ENCODE data around the gene PGBD5. TPM values are rescaled to one million over a fixed set of nuclear protein-coding genes. Genes with fewer than 3 reads are reported as not detected.

The PGBD5 gene
- total and polyA plus RNA-seq, 2 of the 13 experiments (the other 11 are each of a cell fraction or from before 2014, with no cell fraction given), result 0.04 to 0.13 TPM

GRCh38 chr1:230365723-230366307, 60.3 kb downstream of the PGBD5 start (continued):
- TF ChIP-seq PRDM4 (CRISPR knock-in tag; IDR thresholded peaks at IDR 0.05; ENCODE audit: borderline replicate concordance), result no peak
- no peak for TF ChIP-seq ATF6 (CRISPR knock-in tag; conservative IDR thresholded peaks at IDR 0.05)
- no peak for TF ChIP-seq ZNF383 (CRISPR knock-in tag; IDR thresholded peaks at IDR 0.05; ENCODE audit: borderline replicate concordance)

- Histone ChIP-seq H2AFZ (ENCODE audit: low read length) (no peak overlapping the region), H3K79me2 (ENCODE audit: insufficient read depth, low read length) (no peaks in the 10 kb centered on the region), H4K20me1 (ENCODE audit: insufficient read depth, low read length) (no peaks in the 10 kb centered on the region), H3K36me3 (replicated peaks in 1 of 2; ENCODE audit: control insufficient read depth in 1 of 2, insufficient read depth in 2 of 2, low read length in 2 of 2) (no peaks in the 10 kb centered on the region), H3K4me2 (ENCODE audit: low read depth, low read length) (no peak overlapping the region), H3K9me3 (ENCODE audit: low read length) (no peaks in the 10 kb centered on the region), H3K27me3 (ENCODE audit: control insufficient read depth in 1 of 2, insufficient read depth in 2 of 2, low read length in 2 of 2) (peaks cover 0 to 4% of the 10 kb centered on the region in 2 experiments; a peak in 1 of 5 replicates), H3K9ac (ENCODE audit: insufficient read depth, low read depth, low read length) (no peak overlapping the region), H3K27ac (ENCODE audit: extremely low read length, insufficient read depth, low read length) (no peak overlapping the region), H3K4me3 (replicated peaks in 1 of 3; ENCODE audit: insufficient read depth in 1 of 3, low read depth in 2 of 3, low read length in 3 of 3) (no peak overlapping the region), H3K4me1 (ENCODE audit: insufficient read depth, low read length) (peaks cover 14% of the 10 kb centered on the region)
- ChIA-PET POLR2A (no interaction called here), CTCF (ENCODE audit: low intra/inter-chr PET ratio, low total read pairs) (no interaction called here)
- FAIRE-seq (no peak), ATAC-seq (no peak), DNase-seq (ENCODE audit: low spot score) (no peak)
- TF ChIP-seq ZNF326 (CRISPR knock-in tag; IDR thresholded peaks at IDR 0.05; ENCODE audit: borderline replicate concordance) (no peak), HNRNPL (IDR thresholded peaks at IDR 0.05; ENCODE audit: low read depth, low read length) (no peak)
- no TSS peak for BruUV-seq (replicated peaks)
- in situ Hi-C loops (cut with HindIII; ENCODE audit: extremely low pct_ligation_motif_present, low pct_unique_long_range_greater_than_20kb) (no loop called here), intact Hi-C loops (cut with micrococcal nuclease; ENCODE audit: unreplicated experiment) (no loop called here)
- 51% methylated on average over 4 of the region's 8 CpGs for WGBS (ENCODE audit: low lambda C conversion rate)
Measured at GRCh38 chr1:230362949-230363348, 63.2 kb downstream of the PGBD5 start.
